Measurements from ENCODE around the gene CRBN.
A peak's percentile ranks its signal among the peaks of the same experiment; 100 is the strongest.

The CRBN gene

DNA sequence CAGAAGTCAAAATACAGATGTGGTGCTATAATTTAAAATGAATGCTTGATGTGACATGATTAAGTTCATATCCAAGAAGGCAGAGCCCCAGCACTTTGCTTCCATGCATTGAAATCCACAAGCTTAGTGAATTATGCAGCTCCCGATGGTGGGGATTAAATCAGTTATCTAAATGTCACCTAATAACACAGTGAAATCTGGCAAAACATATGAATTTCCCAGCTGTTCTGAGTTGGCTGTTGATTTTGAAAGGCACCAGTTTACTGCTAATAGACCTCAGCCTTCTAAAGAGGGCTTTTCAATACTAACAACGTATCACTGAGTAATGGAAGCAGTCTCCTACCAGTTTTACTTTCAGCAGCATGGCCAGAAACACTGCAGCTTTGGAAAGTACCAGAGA, 19.8 kb upstream of the CRBN start:
- Histone ChIP-seq H3K4me2 (ENCODE audit: low read depth, low read length, poor library complexity, severe bottlenecking) (no peak overlapping the region), H4K20me1 (ENCODE audit: low read depth, low read length) (no peaks in the 10 kb centered on the region), H3K9me2 (replicated peaks; ENCODE audit: insufficient read depth, low read length) (no peaks in the 10 kb centered on the region), H2AFZ (ENCODE audit: low read depth, low read length, severe bottlenecking) (no peak overlapping the region), H3F3A (ENCODE audit: insufficient read depth) (no peaks in the 10 kb centered on the region), H3K27ac (ENCODE audit: low read depth, low read length) (no peak overlapping the region), H3K79me2 (ENCODE audit: insufficient read depth, low read length) (no peaks in the 10 kb centered on the region), H3K4me3 (ENCODE audit: insufficient read depth, low read length, poor library complexity, severe bottlenecking) (no peak overlapping the region), H3K36me3 (ENCODE audit: low read length) (no peaks in the 10 kb centered on the region), H3K9ac (ENCODE audit: low read length) (no peak overlapping the region), H3K9me3 (ENCODE audit: insufficient read depth, low read length) (no peaks in the 10 kb centered on the region), H3K27me3 (ENCODE audit: low read length) (no peaks in the 10 kb centered on the region)
- TF ChIP-seq, protein P1, sequence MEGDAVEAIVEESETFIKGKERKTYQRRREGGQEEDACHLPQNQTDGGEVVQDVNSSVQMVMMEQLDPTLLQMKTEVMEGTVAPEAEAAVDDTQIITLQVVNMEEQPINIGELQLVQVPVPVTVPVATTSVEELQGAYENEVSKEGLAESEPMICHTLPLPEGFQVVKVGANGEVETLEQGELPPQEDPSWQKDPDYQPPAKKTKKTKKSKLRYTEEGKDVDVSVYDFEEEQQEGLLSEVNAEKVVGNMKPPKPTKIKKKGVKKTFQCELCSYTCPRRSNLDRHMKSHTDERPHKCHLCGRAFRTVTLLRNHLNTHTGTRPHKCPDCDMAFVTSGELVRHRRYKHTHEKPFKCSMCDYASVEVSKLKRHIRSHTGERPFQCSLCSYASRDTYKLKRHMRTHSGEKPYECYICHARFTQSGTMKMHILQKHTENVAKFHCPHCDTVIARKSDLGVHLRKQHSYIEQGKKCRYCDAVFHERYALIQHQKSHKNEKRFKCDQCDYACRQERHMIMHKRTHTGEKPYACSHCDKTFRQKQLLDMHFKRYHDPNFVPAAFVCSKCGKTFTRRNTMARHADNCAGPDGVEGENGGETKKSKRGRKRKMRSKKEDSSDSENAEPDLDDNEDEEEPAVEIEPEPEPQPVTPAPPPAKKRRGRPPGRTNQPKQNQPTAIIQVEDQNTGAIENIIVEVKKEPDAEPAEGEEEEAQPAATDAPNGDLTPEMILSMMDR (IDR thresholded peaks at IDR 0.05; ENCODE audit: insufficient read depth, low read length, poor library complexity, severe bottlenecking), result no peak
- TF ChIP-seq EZH2phosphoT487 (conservative IDR thresholded peaks at IDR 0.05; ENCODE audit: low read length), result no peak

DNA sequence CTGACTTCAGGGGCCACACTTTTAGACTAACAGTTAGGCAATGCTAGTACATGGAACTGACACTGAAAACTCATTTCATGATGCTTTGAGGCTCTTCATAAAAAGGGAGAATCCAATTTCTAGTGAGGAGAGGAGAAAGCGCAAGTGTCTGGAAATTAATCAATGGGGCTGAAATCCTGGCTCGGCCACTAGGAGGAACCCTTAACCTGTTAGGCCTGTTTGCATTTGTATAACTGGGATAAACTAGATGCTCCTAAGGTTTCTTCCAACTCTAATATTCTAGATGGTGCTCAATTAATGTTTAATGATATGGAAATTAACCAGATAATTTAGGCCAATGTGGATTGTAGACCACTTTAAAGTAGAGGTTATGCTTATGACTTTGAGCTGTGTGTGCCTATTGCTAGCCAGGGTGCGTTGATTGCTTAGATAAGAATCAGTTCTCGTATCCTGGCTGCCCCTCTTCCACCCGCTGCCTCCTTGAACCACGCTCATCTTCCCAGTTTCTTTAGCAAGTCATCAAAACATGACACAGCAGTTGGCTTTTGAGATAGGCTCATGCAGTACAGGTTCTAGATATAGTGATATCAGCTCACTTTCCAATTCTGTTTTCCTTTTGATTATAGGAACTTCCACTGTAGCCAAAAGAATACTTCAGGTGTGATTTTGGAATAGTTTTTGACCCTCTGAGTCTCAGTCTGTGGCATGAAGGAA, 16.8 kb upstream of the CRBN start:
- Histone ChIP-seq H4K20me1 (ENCODE audit: low read depth, low read length) (no peaks in the 10 kb centered on the region), H3K9ac (ENCODE audit: low read length) (no peak overlapping the region), H3K27me3 (ENCODE audit: low read length) (no peaks in the 10 kb centered on the region), H2AFZ (ENCODE audit: low read depth, low read length, severe bottlenecking) (no peak overlapping the region), H3K4me2 (ENCODE audit: low read depth, low read length, poor library complexity, severe bottlenecking) (no peak overlapping the region), H3K36me3 (ENCODE audit: low read length) (no peaks in the 10 kb centered on the region), H3K9me3 (ENCODE audit: insufficient read depth, low read length) (no peaks in the 10 kb centered on the region), H3K4me3 (ENCODE audit: insufficient read depth, low read length, poor library complexity, severe bottlenecking) (no peak overlapping the region), H3K79me2 (ENCODE audit: insufficient read depth, low read length) (no peaks in the 10 kb centered on the region), H3K27ac (ENCODE audit: low read depth, low read length) (no peak overlapping the region), H3K9me2 (replicated peaks; ENCODE audit: insufficient read depth, low read length) (no peaks in the 10 kb centered on the region), H3F3A (ENCODE audit: insufficient read depth) (no peaks in the 10 kb centered on the region)
- no peak for TF ChIP-seq EZH2phosphoT487 (conservative IDR thresholded peaks at IDR 0.05; ENCODE audit: low read length)
- TF ChIP-seq, protein P1 (IDR thresholded peaks at IDR 0.05; ENCODE audit: insufficient read depth, low read length, poor library complexity, severe bottlenecking), result peak; percentile 21

DNA sequence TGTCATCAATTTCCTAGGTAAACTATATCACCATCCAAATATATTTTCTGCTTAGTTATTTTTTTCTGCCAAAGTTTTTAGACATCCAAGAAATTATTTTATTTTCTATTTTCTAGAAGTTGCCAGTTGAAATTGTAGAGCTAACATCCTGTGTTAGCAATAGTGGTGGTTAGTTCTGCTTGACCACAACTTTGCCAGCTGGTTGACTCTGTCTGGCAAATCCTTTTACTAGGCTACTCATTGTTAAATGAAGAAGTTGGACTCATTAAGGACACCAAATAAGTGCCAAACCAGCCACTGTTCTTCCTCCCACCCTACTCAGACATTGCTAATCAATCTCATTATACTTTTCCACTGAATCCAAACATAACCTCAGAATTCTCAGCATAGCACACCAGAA, 15.4 kb upstream of the CRBN start:
- TF ChIP-seq, protein P1 (IDR thresholded peaks at IDR 0.05; ENCODE audit: insufficient read depth, low read length, poor library complexity, severe bottlenecking), result no peak
- TF ChIP-seq EZH2phosphoT487 (conservative IDR thresholded peaks at IDR 0.05; ENCODE audit: low read length), result no peak

More for the DNA sequence above, 15.4 kb upstream of the CRBN start:
- no peak overlapping the region for H3K9ac ChIP-seq (ENCODE audit: low read length)
- no peaks in the 10 kb centered on the region for H3K36me3 ChIP-seq (ENCODE audit: low read length)
- H4K20me1 ChIP-seq (ENCODE audit: low read depth, low read length), result no peaks in the 10 kb centered on the region
- no peak overlapping the region for H3K27ac ChIP-seq (ENCODE audit: low read depth, low read length)
- H3K4me2 ChIP-seq (ENCODE audit: low read depth, low read length, poor library complexity, severe bottlenecking), result no peak overlapping the region
- H3F3A ChIP-seq (ENCODE audit: insufficient read depth), result no peaks in the 10 kb centered on the region
- H3K79me2 ChIP-seq (ENCODE audit: insufficient read depth, low read length), result no peaks in the 10 kb centered on the region
- no peak overlapping the region for H2AFZ ChIP-seq (ENCODE audit: low read depth, low read length, severe bottlenecking)
- no peaks in the 10 kb centered on the region for H3K9me2 ChIP-seq (replicated peaks; ENCODE audit: insufficient read depth, low read length)
- H3K9me3 ChIP-seq (ENCODE audit: insufficient read depth, low read length), result no peaks in the 10 kb centered on the region
- no peaks in the 10 kb centered on the region for H3K27me3 ChIP-seq (ENCODE audit: low read length)
- no peak overlapping the region for H3K4me3 ChIP-seq (ENCODE audit: insufficient read depth, low read length, poor library complexity, severe bottlenecking)

Measured in SU-DHL-6 (cell line).